ENCODE results near the gene HSPA1B.
"Not testable (repeated sequence)": the region's sequence is repeated elsewhere in the genome, so short reads cannot be mapped to it uniquely, and the experiment has no call there.

Gene HSPA1B

GRCh38 chr6:31864818-31865204 is 37.3 kb downstream of the HSPA1B start:
- no peak for DNase-seq (ENCODE audit: extremely low read depth, low read depth)
- no peak overlapping the region for H3K4me3 ChIP-seq (replicated peaks; ENCODE audit: low read depth, low read length)
- no peak for TF ChIP-seq CTCF (IDR thresholded peaks at IDR 0.05; ENCODE audit: low read depth, low read length, missing control alignments)

- DNase-seq (ENCODE audit: extremely low read depth, low read depth), result no peak
- no peak for TF ChIP-seq CTCF (IDR thresholded peaks at IDR 0.05; ENCODE audit: low read depth, low read length, missing control alignments)
- no peak overlapping the region for H3K4me3 ChIP-seq (replicated peaks; ENCODE audit: low read depth, low read length)
Observed at GRCh38 chr6:31865205-31866118, 37.9 kb downstream of the HSPA1B start.

- not testable (repeated sequence) for H3K4me3 ChIP-seq (replicated peaks; ENCODE audit: low read depth, low read length); DNase-seq (ENCODE audit: extremely low read depth, low read depth)
Observed at GRCh38 chr6:31868658-31868971, 41.1 kb downstream of the HSPA1B start.

GRCh38 chr6:31869343-31869742 is 41.8 kb downstream of the HSPA1B start:
- no peak overlapping the region for H3K4me3 ChIP-seq (replicated peaks; ENCODE audit: low read depth, low read length)
- TF ChIP-seq CTCF (IDR thresholded peaks at IDR 0.05; ENCODE audit: low read depth, low read length, missing control alignments), result no peak
- no peak for DNase-seq (ENCODE audit: extremely low read depth, low read depth)

- no peak for TF ChIP-seq CTCF (IDR thresholded peaks at IDR 0.05; ENCODE audit: low read depth, low read length, missing control alignments)
- no peak for DNase-seq (ENCODE audit: extremely low read depth, low read depth)
- no peak overlapping the region for H3K4me3 ChIP-seq (replicated peaks; ENCODE audit: low read depth, low read length)
Observed at GRCh38 chr6:31870385-31870921, 42.9 kb downstream of the HSPA1B start.

GRCh38 chr6:31871046-31871659 is 43.6 kb downstream of the HSPA1B start:
- no peak for DNase-seq (ENCODE audit: extremely low read depth, low read depth)
- no peak overlapping the region for H3K4me3 ChIP-seq (replicated peaks; ENCODE audit: low read depth, low read length)
- TF ChIP-seq CTCF (IDR thresholded peaks at IDR 0.05; ENCODE audit: low read depth, low read length, missing control alignments), result no peak

- no peak for DNase-seq (ENCODE audit: extremely low read depth, low read depth)
- H3K4me3 ChIP-seq (replicated peaks; ENCODE audit: low read depth, low read length), result no peak overlapping the region
- TF ChIP-seq CTCF (IDR thresholded peaks at IDR 0.05; ENCODE audit: low read depth, low read length, missing control alignments), result no peak
Observed at GRCh38 chr6:31874084-31874670, 46.6 kb downstream of the HSPA1B start.

All from HFF-Myc (cell line).